Heart left ventricle (tissue), 16 donors: ENCODE results near the gene PANX2. TPM values are rescaled to one million over a fixed set of nuclear protein-coding genes. Genes with fewer than 3 reads are reported as not detected.
"Not testable (repeated sequence)": the region's sequence is repeated elsewhere in the genome, so short reads cannot be mapped to it uniquely, and the experiment has no call there.

Experiments used
- ATAC-seq, 4 donors: fragments of 200-7000 bp; cut with Tn5 transposase; one replicate each; pipeline ENCODE4 v1.9.1; 2020 to 2022; ENCODE audit warnings: moderate library complexity in 4 of 4, mild to moderate bottlenecking in 3 of 4, moderate number of reproducible peaks in 1 of 4
- DNase-seq, 5 donors: peaks; one replicate each; pipeline ENCODE4 v3.0.0-alpha.2; 2020
- H3K27ac ChIP-seq, 12 donors: fragments of 200-600 bp; sonication (generic) in 4 of 12; one replicate each; pipeline versions ENCODE4 v1.5.0 to v1.8.0; 2016 to 2022; ENCODE audit warnings: mild to moderate bottlenecking in 2 of 12
- H3K27me3 ChIP-seq, 9 donors: fragments of 200-600 bp; sonication (generic) in 2 of 9; one replicate each; pipeline versions ENCODE4 v1.5.1 to v1.8.0; 2016 to 2022; ENCODE audit warnings: mild to moderate bottlenecking in 3 of 9
- H3K36me3 ChIP-seq, 9 donors: fragments of 200-600 bp; sonication (generic) in 2 of 9; one replicate each; pipeline versions ENCODE4 v1.5.0 to v1.8.0; 2018 to 2022; ENCODE audit warnings: mild to moderate bottlenecking in 2 of 9
- H3K4me1 ChIP-seq, 12 donors: fragments of 200-600 bp; sonication (generic) in 4 of 12; one replicate each; pipeline versions ENCODE4 v1.5.0 to v1.8.0; 2016 to 2022; ENCODE audit warnings: mild to moderate bottlenecking in 3 of 12
- H3K4me3 ChIP-seq, 12 donors: fragments of 200-600 bp; sonication (generic) in 4 of 12; one replicate each; pipeline versions ENCODE4 v1.5.0 to v1.8.0; 2017 to 2022; ENCODE audit warnings: mild to moderate bottlenecking in 9 of 12, moderate library complexity in 4 of 12
- H3K9me3 ChIP-seq, 12 donors: fragments of 200-600 bp; sonication (generic) in 4 of 12; one replicate each; pipeline versions ENCODE4 v1.5.0 to v1.8.0; 2016 to 2022; ENCODE audit warnings: mild to moderate bottlenecking in 1 of 12
- POLR2A ChIP-seq, 2 donors: fragments of 450-650 bp; IDR thresholded peaks; one replicate each; pipeline ENCODE4 v1.6.1; 2017; ENCODE audit warnings: antibody characterized with exemption in 2 of 2, mild to moderate bottlenecking in 2 of 2, moderate library complexity in 2 of 2
- WGBS, 4 donors: extraction: QIAGEN DNeasy Blood & Tissue Kit in 2 of 4; methylation state at CpG; one replicate each; pipeline versions ENCODE4 v1.1.5 to v1.1.7; 2013 to 2018; 5-methylcytosine and 5-hydroxymethylcytosine counted together
- intact Hi-C, 10 donors: fragments of 100-400 bp; cut with DNase I; formaldehyde crosslinking; loops; one replicate each; pipeline versions ENCODE4 v1.11.1 to v1.14.2; 2022
- polyA plus RNA-seq, 2 donors: library from polyadenylated mRNA; stranded (reverse); fragments of 200-250 nt; gene quantifications; one replicate each; pipeline ENCODE4 v1.2.3, GENCODE V29; 2013
- total RNA-seq, 9 donors: library from RNA; depleted of rRNA in 2 of 9; stranded (reverse); fragments of >200 nt in 2 of 9; fragmentation: NEBNext Ultra II Directional in 3 of 9; extraction: Animal tissue kit (Norgen Biotek cat#: 25700) in 3 of 9; gene quantifications; one replicate each; pipeline versions ENCODE4 v1.1.0 to v1.2.4, GENCODE V29; 2016 to 2023
- TF ChIP-seq, protein P1 (sequence below), 12 donors: fragments of 200-600 bp; sonication (generic) in 4 of 12; IDR thresholded peaks; one replicate each; pipeline versions ENCODE4 v1.5.0 to v1.8.0; 2018 to 2022; ENCODE audit warnings: antibody characterized with exemption in 12 of 12, mild to moderate bottlenecking in 5 of 12
- donor health status: ischemic (EF 13 %, LVEDD 7.1; RV severe dilation, severe dysfunction).
- donor health status: healthy with polysubstance abuse.
- donor health status: DM: no; HTN: yes; CAD: no.
- donor health status: DM: no; HTN: no; CAD: no.
- donor health status: ischemic (EF 25% LVEDD 6.9; RV normal size, moderate dysfunction).
- donor health status: ischemic (EF 25% LVEDD 5.7; RV mildly dilated, moderate dysfunction).
- donor health status: healthy.
- donor health status: DM: yes; HTN: yes; CAD: no.
- donor health status: ischemic (EF 35%, LVEDD 5.7; RV mildly dilated, moderate dysfunction).
- donor health status: nonischemic (EF 11% LVEDD 7.7; RV severe dilation, severe dysfunction).
- donor health status: DM: yes; HTN: yes; CAD: no.
- donor health status: PGD.
- donor health status: ischemic (EF 29% LVEDD 5.4; RV normal size, mild dysfunction).
- donor health status: nonischemic (EF 23%, LVEDD 6.1; RV moderate dilation, normal function).

PANX2 gene
- total and polyA plus RNA-seq, 11 donors = 0.08 to 0.77 (median 0.33) TPM; not detected in 5

DNA sequence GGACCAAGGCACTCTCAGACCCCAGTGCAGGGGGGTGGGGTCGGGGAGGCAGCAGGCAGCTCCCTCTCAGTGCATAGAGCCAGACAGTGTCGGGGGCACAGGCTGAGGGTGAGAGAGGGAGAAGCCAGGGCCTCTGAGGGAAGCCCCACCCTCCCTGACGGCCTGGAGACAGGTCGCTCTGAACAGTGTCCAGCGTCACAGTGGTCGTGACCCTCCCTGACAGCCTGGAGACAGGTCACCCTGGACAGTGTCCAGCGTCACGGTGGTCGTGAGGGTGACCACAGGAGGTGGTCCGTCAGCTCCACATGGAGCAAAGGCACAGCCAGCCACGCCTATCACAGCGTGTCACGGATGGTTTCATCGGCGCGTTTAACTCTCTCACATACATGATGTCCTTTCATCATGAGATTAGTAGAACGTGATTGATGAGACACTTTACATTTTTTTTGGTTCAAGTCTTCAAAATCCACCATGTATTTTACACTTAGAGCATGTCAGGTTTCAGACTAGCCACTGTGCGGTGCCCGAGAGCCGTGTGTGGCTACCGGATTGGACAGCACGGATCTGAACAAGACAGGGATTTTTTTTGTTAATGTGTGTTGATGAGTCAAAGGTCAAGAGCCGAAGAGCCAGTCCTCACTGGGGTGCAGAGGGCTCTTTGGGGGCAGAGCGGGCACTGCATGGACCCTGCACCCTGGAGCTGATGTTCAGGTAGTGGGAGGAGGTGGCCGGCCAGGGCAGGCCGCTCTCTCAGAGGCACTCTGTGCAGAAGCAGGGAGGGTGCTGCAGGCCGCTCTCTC lies 23.9 kb upstream of the PANX2 start:
- 34 to 42% (median 38%) methylated on average over 20 to 27 of the region's 27 CpGs for WGBS, 4 donors
- Histone ChIP-seq H3K27me3 (peaks cover 0 to 16% (median 4%) of the 10 kb centered on the region in 9 donors), H3K9me3 (no peaks in the 10 kb centered on the region), H3K4me1 (no peaks in the 10 kb centered on the region), H3K27ac (no peak overlapping the region), H3K4me3 (no peak overlapping the region), H3K36me3 (no peaks in the 10 kb centered on the region)
- no peak for TF ChIP-seq POLR2A (IDR thresholded peaks at IDR 0.05)
- TF ChIP-seq, protein P1, sequence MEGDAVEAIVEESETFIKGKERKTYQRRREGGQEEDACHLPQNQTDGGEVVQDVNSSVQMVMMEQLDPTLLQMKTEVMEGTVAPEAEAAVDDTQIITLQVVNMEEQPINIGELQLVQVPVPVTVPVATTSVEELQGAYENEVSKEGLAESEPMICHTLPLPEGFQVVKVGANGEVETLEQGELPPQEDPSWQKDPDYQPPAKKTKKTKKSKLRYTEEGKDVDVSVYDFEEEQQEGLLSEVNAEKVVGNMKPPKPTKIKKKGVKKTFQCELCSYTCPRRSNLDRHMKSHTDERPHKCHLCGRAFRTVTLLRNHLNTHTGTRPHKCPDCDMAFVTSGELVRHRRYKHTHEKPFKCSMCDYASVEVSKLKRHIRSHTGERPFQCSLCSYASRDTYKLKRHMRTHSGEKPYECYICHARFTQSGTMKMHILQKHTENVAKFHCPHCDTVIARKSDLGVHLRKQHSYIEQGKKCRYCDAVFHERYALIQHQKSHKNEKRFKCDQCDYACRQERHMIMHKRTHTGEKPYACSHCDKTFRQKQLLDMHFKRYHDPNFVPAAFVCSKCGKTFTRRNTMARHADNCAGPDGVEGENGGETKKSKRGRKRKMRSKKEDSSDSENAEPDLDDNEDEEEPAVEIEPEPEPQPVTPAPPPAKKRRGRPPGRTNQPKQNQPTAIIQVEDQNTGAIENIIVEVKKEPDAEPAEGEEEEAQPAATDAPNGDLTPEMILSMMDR (IDR thresholded peaks at IDR 0.05) = peak; percentile 55 to 80 (median 70)
- intact Hi-C loops = loop anchor here in 6 of 10 donors (2.0 to 10.0 kb wide), 5 partner anchors 61 to 222 kb away; partner anchors contain the start of gene PPP6R2 (in 1 of the 6)
- DNase-seq = peak in 4 of 5 donors; percentile 54 to 77 (median 64)
- ATAC-seq = peak; percentile 34 to 76 (median 61)

DNA sequence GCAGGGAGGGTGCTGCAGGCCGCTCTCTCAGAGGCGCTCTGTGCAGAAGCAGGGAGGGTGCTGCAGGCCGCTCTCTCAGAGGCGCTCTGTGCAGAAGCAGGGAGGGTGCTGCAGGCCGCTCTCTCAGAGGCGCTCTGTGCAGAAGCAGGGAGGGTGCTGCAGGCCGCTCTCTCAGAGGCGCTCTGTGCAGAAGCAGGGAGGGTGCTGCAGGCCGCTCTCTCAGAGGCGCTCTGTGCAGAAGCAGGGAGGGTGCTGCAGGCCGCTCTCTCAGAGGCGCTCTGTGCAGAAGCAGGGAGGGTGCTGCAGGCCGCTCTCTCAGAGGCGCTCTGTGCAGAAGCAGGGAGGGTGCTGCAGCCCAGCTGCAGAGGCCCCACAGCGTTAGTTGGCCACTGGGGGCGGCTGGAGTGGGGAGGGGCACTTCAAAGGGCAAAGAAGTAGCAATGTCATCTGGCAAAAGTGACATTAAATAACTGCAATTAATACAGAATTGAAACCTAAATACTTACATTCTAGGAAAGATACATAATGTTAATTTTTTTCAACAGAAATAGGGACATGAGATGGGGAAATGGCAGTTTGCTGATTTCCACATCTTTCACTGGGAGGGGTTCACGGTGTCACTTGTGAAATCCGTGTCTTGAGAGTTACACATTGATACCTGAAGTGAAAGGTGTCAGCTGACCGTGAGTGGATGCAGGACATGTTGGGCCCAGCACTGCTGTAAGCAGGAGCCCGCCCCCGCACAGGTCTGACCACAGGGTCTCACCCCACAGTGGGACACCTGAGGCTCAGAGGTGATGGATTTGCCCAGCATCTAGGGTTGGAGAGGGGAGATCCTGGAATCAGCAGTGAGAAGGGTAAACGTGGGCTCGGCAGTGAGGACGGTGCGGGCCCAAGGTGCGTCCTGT lies 23.0 kb upstream of the PANX2 start:
- not testable (repeated sequence) for H3K36me3 ChIP-seq, H3K4me3 ChIP-seq, ATAC-seq, DNase-seq, H3K9me3 ChIP-seq, H3K4me1 ChIP-seq, H3K27ac ChIP-seq
- WGBS, 4 donors = 81 to 92% (median 88%) methylated on average over 15 to 16 of the region's 26 CpGs
- intact Hi-C loops = loop anchor here (2.0 to 10.0 kb wide), 6 partner anchors 59 to 223 kb away; partner anchors contain the start of gene PPP6R2 (in 1 of the 10)
- peaks cover 0 to 16% (median 0%) of the 10 kb centered on the region in 9 donors for H3K27me3 ChIP-seq

DNA sequence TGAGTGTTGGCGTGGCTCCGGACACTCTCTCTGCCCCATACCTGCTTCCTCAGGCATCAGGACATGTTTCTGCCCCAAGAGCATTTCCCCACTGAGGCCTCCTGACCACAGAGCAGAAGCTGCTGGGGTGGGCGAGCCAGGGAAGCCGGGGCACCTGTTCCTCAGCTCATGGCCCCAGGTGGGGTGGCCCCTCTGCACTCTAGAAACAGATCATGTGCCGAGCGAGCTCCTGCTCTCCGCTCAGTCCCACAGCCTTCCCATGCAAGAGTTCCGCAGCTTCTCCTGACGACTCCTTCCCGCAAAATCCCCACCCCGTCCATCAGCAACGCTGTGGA lies 22.4 kb upstream of the PANX2 start:
- Histone ChIP-seq H3K9me3 (no peaks in the 10 kb centered on the region), H3K36me3 (no peaks in the 10 kb centered on the region), H3K27ac (no peak overlapping the region), H3K27me3 (peaks cover 0 to 12% (median 0%) of the 10 kb centered on the region in 9 donors), H3K4me1 (no peaks in the 10 kb centered on the region), H3K4me3 (no peak overlapping the region)
- DNase-seq (no peak), ATAC-seq (no peak)
- 85 to 93% (median 90%) methylated on average over 12 of the region's 12 CpGs for WGBS, 4 donors
- intact Hi-C loops = loop anchor here in 9 of 10 donors (2.0 to 10.0 kb wide), 6 partner anchors 59 to 223 kb away; partner anchors contain the start of gene PPP6R2 (in 1 of the 9)
- TF ChIP-seq, protein P1 (IDR thresholded peaks at IDR 0.05) = no peak
- TF ChIP-seq POLR2A (IDR thresholded peaks at IDR 0.05) = no peak

DNA sequence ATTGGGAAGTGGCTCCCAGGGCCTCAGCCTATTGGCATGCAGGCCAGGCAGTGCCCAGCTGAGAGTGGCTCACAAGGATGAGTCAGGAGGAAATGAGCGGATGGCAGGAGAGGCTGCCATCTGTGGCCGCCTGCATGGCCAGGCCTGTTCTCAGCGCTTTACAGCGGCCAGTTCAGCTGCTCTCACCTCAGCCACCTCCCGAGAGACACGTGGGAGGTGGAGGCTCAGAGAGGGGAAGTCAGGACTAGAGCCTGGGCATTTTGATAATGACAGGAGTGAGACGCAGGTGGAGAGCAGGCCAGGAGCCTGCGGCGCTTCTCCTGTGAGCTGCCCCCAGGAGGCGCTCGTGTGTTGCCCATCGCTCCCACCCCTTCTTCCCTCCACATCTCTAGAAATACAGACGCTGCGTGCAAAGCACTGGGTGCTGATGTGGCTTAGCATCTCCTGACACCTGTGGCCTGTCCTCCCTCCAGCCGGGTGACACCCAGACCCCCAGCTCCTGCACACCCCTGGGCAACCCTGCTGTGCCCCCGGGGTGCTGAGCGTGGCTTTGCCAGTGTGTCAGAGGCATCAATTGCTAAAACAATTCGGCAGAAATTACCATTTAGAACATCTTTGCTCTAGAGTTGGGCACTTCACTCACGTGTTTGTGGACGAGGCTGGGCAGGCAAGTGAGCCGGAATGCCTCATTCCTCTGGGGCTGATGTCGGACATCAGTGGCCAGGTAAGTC lies 21.4 kb upstream of the PANX2 start:
- H3K4me1 ChIP-seq = no peaks in the 10 kb centered on the region
- WGBS, 4 donors = 35 to 48% (median 41%) methylated on average over 22 of the region's 22 CpGs

More for the DNA sequence above, 21.4 kb upstream of the PANX2 start:
- Histone ChIP-seq H3K27ac (no peak overlapping the region), H3K4me3 (no peak overlapping the region), H3K9me3 (no peaks in the 10 kb centered on the region), H3K36me3 (no peaks in the 10 kb centered on the region), H3K27me3 (peaks cover 0 to 12% (median 0%) of the 10 kb centered on the region in 9 donors)
- intact Hi-C loops = loop anchor here in 9 of 10 donors (1.0 to 10.0 kb wide), 7 partner anchors 58 to 224 kb away; partner anchors contain the start of gene PPP6R2 (in 1 of the 9)
- DNase-seq = peak in 4 of 5 donors; percentile 32 to 77 (median 54)
- TF ChIP-seq POLR2A (IDR thresholded peaks at IDR 0.05) = no peak
- TF ChIP-seq, protein P1 (IDR thresholded peaks at IDR 0.05) = peak; percentile 53 to 88 (median 66)
- ATAC-seq = peak; percentile 19 to 83 (median 78)
